HepG2 (cell line): ENCODE data around the gene RNF114. TPM values are rescaled to one million over a fixed set of nuclear protein-coding genes. Genes with fewer than 3 reads are reported as not detected.

Experiments
- BRCA1 ChIP-seq: sonication (generic); formaldehyde crosslinking; IDR thresholded peaks from 2 replicates; pipeline ENCODE4 v1.4.0; 2020; ENCODE audit warnings: missing genetic modification reagents
- CBX5 ChIP-seq: sonication (generic); formaldehyde crosslinking; IDR thresholded peaks from 2 replicates; pipeline ENCODE4 v1.4.0; 2020; ENCODE audit warnings: missing genetic modification reagents, borderline replicate concordance
- GLI4 ChIP-seq: sonication (generic); formaldehyde crosslinking; IDR thresholded peaks from 2 replicates; pipeline ENCODE4 v1.5.1; 2020; ENCODE audit warnings: missing genetic modification reagents, mild to moderate bottlenecking, moderate library complexity, borderline replicate concordance
- HOXA9 ChIP-seq: sonication (generic); formaldehyde crosslinking; IDR thresholded peaks from 2 replicates; pipeline ENCODE4 v1.8.1; 2022; ENCODE audit warnings: missing genetic modification reagents, mild to moderate bottlenecking, moderate library complexity, borderline replicate concordance
- NCOA2 ChIP-seq: sonication (generic); formaldehyde crosslinking; IDR thresholded peaks from 2 replicates; pipeline ENCODE4 v1.8.0; 2022; ENCODE audit warnings: inconsistent platforms
- NFRKB ChIP-seq: fragments of 450-650 bp; IDR thresholded peaks from 2 replicates; pipeline ENCODE4 v1.6.1; 2017
- POLR2AphosphoS2 ChIP-seq: IDR thresholded peaks from 2 replicates; pipeline ENCODE4 v1.6.1; 2011; ENCODE audit warnings: low read depth, low read length, improper control_type of control experiment
- SKI ChIP-seq: fragments of 450-650 bp; IDR thresholded peaks from one replicate; pipeline ENCODE4 v1.6.1; 2018; ENCODE audit warnings: mild to moderate bottlenecking; ENCODE audit not compliant: partially characterized antibody
- SP2 ChIP-seq: sonication (generic); formaldehyde crosslinking; IDR thresholded peaks from 2 replicates; pipeline ENCODE4 v1.5.1; 2020; ENCODE audit warnings: mild to moderate bottlenecking, missing genetic modification reagents
- ZIK1 ChIP-seq: sonication (generic); formaldehyde crosslinking; IDR thresholded peaks from 2 replicates; pipeline ENCODE4 v1.5.0; 2020; ENCODE audit warnings: mild to moderate bottlenecking, low read depth, missing genetic modification reagents, borderline replicate concordance
- ZNF180 ChIP-seq: sonication (generic); formaldehyde crosslinking; IDR thresholded peaks from 2 replicates; pipeline ENCODE4 v1.4.0; 2020; ENCODE audit warnings: low read depth, missing genetic modification reagents, borderline replicate concordance
- ZNF44 ChIP-seq: sonication (generic); formaldehyde crosslinking; IDR thresholded peaks from 2 replicates; pipeline ENCODE4 v1.5.1; 2020; ENCODE audit warnings: mild to moderate bottlenecking, missing genetic modification reagents
- ZNF556 ChIP-seq: sonication (generic); formaldehyde crosslinking; IDR thresholded peaks from 2 replicates; pipeline ENCODE4 v1.4.0; 2020; ENCODE audit warnings: mild to moderate bottlenecking, missing genetic modification reagents, borderline replicate concordance
- ZNF780A ChIP-seq: sonication (generic); formaldehyde crosslinking; IDR thresholded peaks from 2 replicates; pipeline ENCODE4 v1.8.0; 2022; ENCODE audit warnings: mild to moderate bottlenecking, missing genetic modification reagents, moderate library complexity
- polyA plus RNA-seq, 8 experiments: library from polyadenylated mRNA; depleted of rRNA in 3 of 8; stranded (reverse) in 7 of 8; unstranded in 1 of 8; fragments of >200 nt; fragmentation: Illumina TruSeq in 4 of 8; extraction: Trizol in 4 of 8; gene quantifications; 2 replicates each; pipeline versions ENCODE4 v1.2.1 to v1.2.3, GENCODE V29; 2011 to 2016; ENCODE audit warnings: low read depth in 4 of 8, missing spikeins in 1 of 8, mixed read lengths in 1 of 8; ENCODE audit not compliant: insufficient read depth in 1 of 8
- total RNA-seq, 5 experiments: library from RNA; depleted of rRNA; stranded (reverse); fragments of >200 nt; fragmentation: Illumina TruSeq; extraction: Trizol; gene quantifications; 2 replicates each; pipeline ENCODE4 v1.2.3, GENCODE V29; 2016; ENCODE audit warnings: low read depth in 1 of 5
- TF ChIP-seq, protein P1 (sequence below): sonication (generic); formaldehyde crosslinking; IDR thresholded peaks from 2 replicates; pipeline ENCODE4 v1.4.0; 2020; ENCODE audit warnings: low read depth, missing genetic modification reagents
- TF ChIP-seq, protein P2 (sequence below): sonication (generic); formaldehyde crosslinking; IDR thresholded peaks from 2 replicates; pipeline ENCODE4 v1.4.0; 2020; ENCODE audit warnings: missing genetic modification reagents, borderline replicate concordance
- TF ChIP-seq, protein P3 (sequence below): sonication (generic); formaldehyde crosslinking; IDR thresholded peaks from 2 replicates; pipeline ENCODE4 v1.4.0; 2020; ENCODE audit warnings: missing genetic modification reagents
- TF ChIP-seq, protein P4 (sequence below): sonication (generic); formaldehyde crosslinking; IDR thresholded peaks from 2 replicates; pipeline ENCODE4 v1.9.0; 2021; ENCODE audit warnings: missing genetic modification reagents, borderline replicate concordance

Gene RNF114
- total and polyA plus RNA-seq, 2 of the 13 experiments (the other 11 are each of a cell fraction or from before 2014, with no cell fraction given) = 119 to 126 TPM

DNA sequence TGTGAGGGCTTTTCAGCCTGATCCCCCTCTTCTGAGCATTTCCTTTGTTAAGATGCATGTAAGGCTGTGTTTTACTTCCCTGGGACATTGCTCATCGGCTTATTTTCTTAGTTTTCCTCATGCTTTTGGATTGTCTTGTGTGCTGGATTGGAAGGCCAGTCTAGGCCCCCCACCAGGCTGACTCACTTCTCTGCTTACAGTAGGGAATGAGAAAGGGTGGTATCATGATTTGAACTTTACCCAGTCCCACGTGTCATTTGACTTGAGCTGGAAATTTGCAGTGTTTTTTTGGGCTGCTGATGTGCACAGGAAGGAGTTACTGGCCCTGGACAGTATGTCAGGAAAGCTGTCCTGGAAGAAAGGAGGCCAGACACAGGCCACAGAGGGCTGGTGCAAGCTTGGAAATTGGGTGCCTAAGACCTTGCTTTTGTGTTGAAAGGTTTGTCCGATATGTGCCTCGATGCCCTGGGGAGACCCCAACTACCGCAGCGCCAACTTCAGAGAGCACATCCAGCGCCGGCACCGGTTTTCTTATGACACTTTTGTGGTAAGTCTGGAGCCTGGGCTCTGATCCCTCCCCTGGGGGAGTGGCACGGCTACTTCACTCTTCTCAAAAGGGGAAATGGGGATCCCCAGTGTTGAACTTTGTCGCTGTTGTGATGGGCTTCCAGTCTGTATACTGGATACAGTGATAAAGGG is 12.8 kb downstream of the RNF114 start (continued):
- TF ChIP-seq, protein P1, sequence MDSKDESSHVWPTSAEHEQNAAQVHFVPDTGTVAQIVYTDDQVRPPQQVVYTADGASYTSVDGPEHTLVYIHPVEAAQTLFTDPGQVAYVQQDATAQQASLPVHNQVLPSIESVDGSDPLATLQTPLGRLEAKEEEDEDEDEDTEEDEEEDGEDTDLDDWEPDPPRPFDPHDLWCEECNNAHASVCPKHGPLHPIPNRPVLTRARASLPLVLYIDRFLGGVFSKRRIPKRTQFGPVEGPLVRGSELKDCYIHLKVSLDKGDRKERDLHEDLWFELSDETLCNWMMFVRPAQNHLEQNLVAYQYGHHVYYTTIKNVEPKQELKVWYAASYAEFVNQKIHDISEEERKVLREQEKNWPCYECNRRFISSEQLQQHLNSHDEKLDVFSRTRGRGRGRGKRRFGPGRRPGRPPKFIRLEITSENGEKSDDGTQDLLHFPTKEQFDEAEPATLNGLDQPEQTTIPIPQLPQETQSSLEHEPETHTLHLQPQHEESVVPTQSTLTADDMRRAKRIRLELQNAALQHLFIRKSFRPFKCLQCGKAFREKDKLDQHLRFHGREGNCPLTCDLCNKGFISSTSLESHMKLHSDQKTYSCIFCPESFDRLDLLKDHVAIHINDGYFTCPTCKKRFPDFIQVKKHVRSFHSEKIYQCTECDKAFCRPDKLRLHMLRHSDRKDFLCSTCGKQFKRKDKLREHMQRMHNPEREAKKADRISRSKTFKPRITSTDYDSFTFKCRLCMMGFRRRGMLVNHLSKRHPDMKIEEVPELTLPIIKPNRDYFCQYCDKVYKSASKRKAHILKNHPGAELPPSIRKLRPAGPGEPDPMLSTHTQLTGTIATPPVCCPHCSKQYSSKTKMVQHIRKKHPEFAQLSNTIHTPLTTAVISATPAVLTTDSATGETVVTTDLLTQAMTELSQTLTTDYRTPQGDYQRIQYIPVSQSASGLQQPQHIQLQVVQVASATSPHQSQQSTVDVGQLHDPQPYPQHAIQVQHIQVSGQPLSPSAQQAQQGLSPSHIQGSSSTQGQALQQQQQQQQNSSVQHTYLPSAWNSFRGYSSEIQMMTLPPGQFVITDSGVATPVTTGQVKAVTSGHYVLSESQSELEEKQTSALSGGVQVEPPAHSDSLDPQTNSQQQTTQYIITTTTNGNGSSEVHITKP = no peak
- TF ChIP-seq POLR2AphosphoS2 = no peak
- TF ChIP-seq CBX5 (CRISPR knock-in tag) = 0 out of 2 replicates have a peak, but pooled peaks have one; percentile 6
- TF ChIP-seq NFRKB = no peak
- TF ChIP-seq ZIK1 = no peak
- no peak for TF ChIP-seq ZNF180 (CRISPR knock-in tag)
- TF ChIP-seq BRCA1 = no peak
- 0 out of 2 replicates have a peak, but pooled peaks have one; percentile 24 for TF ChIP-seq SP2 (CRISPR knock-in tag)
- no peak for TF ChIP-seq NCOA2 (CRISPR knock-in tag)
- no peak for TF ChIP-seq HOXA9 (CRISPR knock-in tag)
- TF ChIP-seq ZNF780A = no peak
- no peak for TF ChIP-seq ZNF44 (CRISPR knock-in tag)
- TF ChIP-seq GLI4 (CRISPR knock-in tag) = no peak
- TF ChIP-seq, protein P2, sequence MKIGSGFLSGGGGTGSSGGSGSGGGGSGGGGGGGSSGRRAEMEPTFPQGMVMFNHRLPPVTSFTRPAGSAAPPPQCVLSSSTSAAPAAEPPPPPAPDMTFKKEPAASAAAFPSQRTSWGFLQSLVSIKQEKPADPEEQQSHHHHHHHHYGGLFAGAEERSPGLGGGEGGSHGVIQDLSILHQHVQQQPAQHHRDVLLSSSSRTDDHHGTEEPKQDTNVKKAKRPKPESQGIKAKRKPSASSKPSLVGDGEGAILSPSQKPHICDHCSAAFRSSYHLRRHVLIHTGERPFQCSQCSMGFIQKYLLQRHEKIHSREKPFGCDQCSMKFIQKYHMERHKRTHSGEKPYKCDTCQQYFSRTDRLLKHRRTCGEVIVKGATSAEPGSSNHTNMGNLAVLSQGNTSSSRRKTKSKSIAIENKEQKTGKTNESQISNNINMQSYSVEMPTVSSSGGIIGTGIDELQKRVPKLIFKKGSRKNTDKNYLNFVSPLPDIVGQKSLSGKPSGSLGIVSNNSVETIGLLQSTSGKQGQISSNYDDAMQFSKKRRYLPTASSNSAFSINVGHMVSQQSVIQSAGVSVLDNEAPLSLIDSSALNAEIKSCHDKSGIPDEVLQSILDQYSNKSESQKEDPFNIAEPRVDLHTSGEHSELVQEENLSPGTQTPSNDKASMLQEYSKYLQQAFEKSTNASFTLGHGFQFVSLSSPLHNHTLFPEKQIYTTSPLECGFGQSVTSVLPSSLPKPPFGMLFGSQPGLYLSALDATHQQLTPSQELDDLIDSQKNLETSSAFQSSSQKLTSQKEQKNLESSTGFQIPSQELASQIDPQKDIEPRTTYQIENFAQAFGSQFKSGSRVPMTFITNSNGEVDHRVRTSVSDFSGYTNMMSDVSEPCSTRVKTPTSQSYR (CRISPR knock-in tag) = no peak
- TF ChIP-seq, protein P3, sequence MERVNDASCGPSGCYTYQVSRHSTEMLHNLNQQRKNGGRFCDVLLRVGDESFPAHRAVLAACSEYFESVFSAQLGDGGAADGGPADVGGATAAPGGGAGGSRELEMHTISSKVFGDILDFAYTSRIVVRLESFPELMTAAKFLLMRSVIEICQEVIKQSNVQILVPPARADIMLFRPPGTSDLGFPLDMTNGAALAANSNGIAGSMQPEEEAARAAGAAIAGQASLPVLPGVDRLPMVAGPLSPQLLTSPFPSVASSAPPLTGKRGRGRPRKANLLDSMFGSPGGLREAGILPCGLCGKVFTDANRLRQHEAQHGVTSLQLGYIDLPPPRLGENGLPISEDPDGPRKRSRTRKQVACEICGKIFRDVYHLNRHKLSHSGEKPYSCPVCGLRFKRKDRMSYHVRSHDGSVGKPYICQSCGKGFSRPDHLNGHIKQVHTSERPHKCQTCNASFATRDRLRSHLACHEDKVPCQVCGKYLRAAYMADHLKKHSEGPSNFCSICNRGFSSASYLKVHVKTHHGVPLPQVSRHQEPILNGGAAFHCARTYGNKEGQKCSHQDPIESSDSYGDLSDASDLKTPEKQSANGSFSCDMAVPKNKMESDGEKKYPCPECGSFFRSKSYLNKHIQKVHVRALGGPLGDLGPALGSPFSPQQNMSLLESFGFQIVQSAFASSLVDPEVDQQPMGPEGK = no peak
- no peak for TF ChIP-seq SKI
- TF ChIP-seq, protein P4, sequence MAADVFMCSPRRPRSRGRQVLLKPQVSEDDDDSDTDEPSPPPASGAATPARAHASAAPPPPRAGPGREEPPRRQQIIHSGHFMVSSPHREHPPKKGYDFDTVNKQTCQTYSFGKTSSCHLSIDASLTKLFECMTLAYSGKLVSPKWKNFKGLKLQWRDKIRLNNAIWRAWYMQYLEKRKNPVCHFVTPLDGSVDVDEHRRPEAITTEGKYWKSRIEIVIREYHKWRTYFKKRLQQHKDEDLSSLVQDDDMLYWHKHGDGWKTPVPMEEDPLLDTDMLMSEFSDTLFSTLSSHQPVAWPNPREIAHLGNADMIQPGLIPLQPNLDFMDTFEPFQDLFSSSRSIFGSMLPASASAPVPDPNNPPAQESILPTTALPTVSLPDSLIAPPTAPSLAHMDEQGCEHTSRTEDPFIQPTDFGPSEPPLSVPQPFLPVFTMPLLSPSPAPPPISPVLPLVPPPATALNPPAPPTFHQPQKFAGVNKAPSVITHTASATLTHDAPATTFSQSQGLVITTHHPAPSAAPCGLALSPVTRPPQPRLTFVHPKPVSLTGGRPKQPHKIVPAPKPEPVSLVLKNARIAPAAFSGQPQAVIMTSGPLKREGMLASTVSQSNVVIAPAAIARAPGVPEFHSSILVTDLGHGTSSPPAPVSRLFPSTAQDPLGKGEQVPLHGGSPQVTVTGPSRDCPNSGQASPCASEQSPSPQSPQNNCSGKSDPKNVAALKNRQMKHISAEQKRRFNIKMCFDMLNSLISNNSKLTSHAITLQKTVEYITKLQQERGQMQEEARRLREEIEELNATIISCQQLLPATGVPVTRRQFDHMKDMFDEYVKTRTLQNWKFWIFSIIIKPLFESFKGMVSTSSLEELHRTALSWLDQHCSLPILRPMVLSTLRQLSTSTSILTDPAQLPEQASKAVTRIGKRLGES (CRISPR knock-in tag) = no peak
- no peak for TF ChIP-seq ZNF556 (CRISPR knock-in tag)
